Activated CD8-positive, alpha-beta T cell treated with anti-CD3 and anti-CD28 coated beads for 36 hours (primary cell): ENCODE results near the gene CD68. TPM values are rescaled to one million over a fixed set of nuclear protein-coding genes. Genes with fewer than 3 reads are reported as not detected.

Source experiments
- ATAC-seq: fragments of 200-7000 bp; cut with Tn5 transposase; one replicate; pipeline ENCODE4 v1.10.0; 2021; ENCODE audit warnings: mild to moderate bottlenecking, moderate library complexity
- CTCF ChIA-PET: fragments of 350-600 bp; sonication (Branson Sonifier 250); formaldehyde crosslinking; loops from one replicate; lab custom pipeline; 2021; ENCODE audit warnings: antibody characterized with exemption; lab: Charles Lee
- POLR2A ChIA-PET: fragments of 350-600 bp; sonication (Branson Sonifier 250); formaldehyde crosslinking; loops from one replicate; lab custom pipeline; 2021; ENCODE audit warnings: antibody characterized with exemption; lab: Charles Lee
- DNase-seq: peaks from one replicate; pipeline ENCODE4 v3.0.0-alpha.2; 2020
- H3K27ac Mint-ChIP-seq: one replicate; pipeline ENCODE4 v1.8.0; 2021; ENCODE audit warnings: mild to moderate bottlenecking, mixed read lengths
- H3K27me3 Mint-ChIP-seq: one replicate; pipeline ENCODE4 v1.8.0; 2021; ENCODE audit warnings: mixed read lengths
- H3K36me3 Mint-ChIP-seq: one replicate; pipeline ENCODE4 v1.8.0; 2021; ENCODE audit warnings: low read depth, mixed read lengths
- H3K4me1 Mint-ChIP-seq: one replicate; pipeline ENCODE4 v1.8.0; 2021; ENCODE audit warnings: low read depth, mixed read lengths
- H3K4me3 Mint-ChIP-seq: one replicate; pipeline ENCODE4 v1.8.0; 2021; ENCODE audit warnings: mild to moderate bottlenecking, moderate library complexity, mixed read lengths
- H3K9me3 Mint-ChIP-seq: one replicate; pipeline ENCODE4 v1.8.0; 2021; ENCODE audit warnings: mixed read lengths
- intact Hi-C: fragments of 100-400 bp; cut with micrococcal nuclease; formaldehyde crosslinking; loops from one replicate; pipeline ENCODE4 v1.10.0; 2022
- total RNA-seq, 2 experiments: library from RNA; stranded (reverse); gene quantifications; one replicate each; pipeline ENCODE4 v1.2.3, GENCODE V29; 2021
- TF ChIP-seq, protein P1 (sequence below): fragments of 200-600 bp; IDR thresholded peaks from one replicate; pipeline ENCODE4 v1.8.0; 2022; ENCODE audit warnings: antibody characterized with exemption, mild to moderate bottlenecking

CD68 gene
- total RNA-seq, 2 experiments from 2014 or later, result 11.4 to 12.9 TPM

DNA sequence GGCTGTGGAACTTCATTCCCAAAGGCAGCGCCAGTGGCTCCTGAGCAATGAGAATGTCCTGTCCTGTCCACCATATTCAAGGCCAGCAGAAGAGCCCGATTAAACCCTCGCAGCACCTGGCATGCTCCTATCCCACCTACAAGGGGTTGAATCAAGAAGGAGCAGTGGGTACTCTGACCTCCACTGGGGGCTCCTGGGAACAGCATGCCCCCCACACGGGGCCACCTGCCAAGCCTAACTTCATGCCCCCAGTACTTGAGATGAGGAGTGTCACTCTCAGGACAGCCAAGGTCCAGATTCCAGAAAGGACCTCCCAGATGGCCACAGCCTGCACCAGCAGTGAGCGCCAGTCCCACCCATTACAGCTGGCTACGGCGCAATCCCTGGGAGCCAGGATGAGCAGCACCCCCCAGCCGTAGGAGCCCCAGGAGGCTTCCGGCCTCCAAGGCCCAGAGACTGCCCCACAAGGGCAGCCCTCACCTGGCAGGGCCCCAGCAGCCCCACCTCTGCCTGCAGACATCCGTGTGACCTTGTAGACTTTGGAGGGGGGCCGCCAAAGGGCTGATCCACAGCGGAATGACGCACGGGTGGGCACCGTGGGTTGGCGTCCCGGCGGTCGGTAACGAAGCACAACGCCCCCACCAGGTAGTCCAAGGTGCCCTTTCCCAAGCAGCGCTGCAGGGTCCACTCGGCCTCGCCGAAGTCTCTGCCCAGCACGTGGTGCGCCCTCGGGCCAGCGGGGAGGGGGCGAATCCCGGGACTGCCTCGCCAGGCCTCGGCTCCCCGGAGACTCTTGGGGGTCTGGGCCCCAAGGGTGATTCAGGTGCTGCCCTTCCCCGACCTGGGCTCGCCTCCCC, 3.2 kb downstream of the CD68 start:
- ChIA-PET POLR2A (interaction anchor here (0.8 to 12.5 kb wide), 11 partner anchors 8 to 344 kb away, joined by 3 to 195 read pairs (median 3); partner anchors contain the start of genes CD68, POLR2A and TP53), CTCF (interaction anchor here (0.8 to 3.8 kb wide), 3 partner anchors 22 to 147 kb away, joined by 3 to 43 read pairs (median 18); partner anchors contain the start of genes SENP3, TMEM102, TP53 and WRAP53)
- H3K4me3 Mint-ChIP-seq, result peak overlapping the region; percentile 94
- peak overlapping the region; percentile 99 for H3K27ac Mint-ChIP-seq
- intact Hi-C loops, result loop anchor here (5.0 kb wide), 1 partner anchor 105 kb away; the partner anchor contains the start of genes TP53 and WRAP53
- DNase-seq, result no peak
- ATAC-seq, result no peak
- no peaks in the 10 kb centered on the region for H3K9me3 Mint-ChIP-seq
- peaks cover 63% of the 10 kb centered on the region for H3K36me3 Mint-ChIP-seq
- no peaks in the 10 kb centered on the region for H3K27me3 Mint-ChIP-seq
- H3K4me1 Mint-ChIP-seq, result peaks cover 64% of the 10 kb centered on the region
- TF ChIP-seq, protein P1, sequence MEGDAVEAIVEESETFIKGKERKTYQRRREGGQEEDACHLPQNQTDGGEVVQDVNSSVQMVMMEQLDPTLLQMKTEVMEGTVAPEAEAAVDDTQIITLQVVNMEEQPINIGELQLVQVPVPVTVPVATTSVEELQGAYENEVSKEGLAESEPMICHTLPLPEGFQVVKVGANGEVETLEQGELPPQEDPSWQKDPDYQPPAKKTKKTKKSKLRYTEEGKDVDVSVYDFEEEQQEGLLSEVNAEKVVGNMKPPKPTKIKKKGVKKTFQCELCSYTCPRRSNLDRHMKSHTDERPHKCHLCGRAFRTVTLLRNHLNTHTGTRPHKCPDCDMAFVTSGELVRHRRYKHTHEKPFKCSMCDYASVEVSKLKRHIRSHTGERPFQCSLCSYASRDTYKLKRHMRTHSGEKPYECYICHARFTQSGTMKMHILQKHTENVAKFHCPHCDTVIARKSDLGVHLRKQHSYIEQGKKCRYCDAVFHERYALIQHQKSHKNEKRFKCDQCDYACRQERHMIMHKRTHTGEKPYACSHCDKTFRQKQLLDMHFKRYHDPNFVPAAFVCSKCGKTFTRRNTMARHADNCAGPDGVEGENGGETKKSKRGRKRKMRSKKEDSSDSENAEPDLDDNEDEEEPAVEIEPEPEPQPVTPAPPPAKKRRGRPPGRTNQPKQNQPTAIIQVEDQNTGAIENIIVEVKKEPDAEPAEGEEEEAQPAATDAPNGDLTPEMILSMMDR, result no peak

DNA sequence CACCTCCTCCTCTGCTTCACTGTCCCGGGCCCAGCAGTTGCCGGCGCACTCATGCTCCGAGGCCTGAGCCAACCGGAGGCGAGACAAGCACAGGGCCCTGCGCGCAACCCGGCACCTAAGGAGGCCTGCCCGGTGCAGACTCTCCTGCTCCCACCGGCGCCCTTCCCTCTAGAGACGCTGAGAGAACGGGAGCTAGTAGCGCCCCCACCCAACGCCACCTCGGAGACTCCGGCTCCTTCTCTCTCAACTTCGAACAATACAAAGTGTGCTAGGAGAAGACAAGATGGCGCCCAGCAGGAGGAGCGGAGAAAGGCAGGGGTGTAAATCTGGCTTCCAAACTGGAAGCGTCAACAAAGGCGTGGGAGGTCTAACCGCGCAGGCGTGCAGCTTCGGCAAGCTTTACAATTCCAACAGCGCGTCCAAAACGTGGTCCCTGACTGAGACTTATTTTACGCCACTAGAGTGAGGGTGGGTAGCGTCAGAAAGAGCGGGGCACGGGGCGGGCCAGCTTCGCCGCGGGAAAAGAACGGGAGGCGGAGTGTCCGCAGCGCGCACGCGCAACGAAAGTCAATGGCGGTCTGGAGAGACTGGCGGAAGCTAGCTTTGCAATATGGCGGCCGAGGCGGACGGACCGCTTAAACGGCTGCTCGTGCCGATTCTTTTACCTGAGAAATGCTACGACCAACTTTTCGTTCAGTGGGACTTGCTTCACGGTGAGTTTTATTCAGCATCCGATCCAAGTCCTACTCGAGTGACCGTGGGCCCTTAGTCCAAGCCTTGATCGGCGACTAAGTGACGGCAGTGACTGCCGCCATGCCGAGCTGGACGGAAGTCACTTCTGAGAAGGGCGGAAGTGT, 4.0 kb downstream of the CD68 start, which contains the start of gene MPDU1:
Gene MPDU1, plus strand, starts transcription at position 600 of the 857 bp plus-strand sequence. Its CDS starts 11 bp downstream, at position 611.
- peak; percentile 77 for ATAC-seq
- peak; percentile 97 for DNase-seq
- no peaks in the 10 kb centered on the region for H3K9me3 Mint-ChIP-seq
- CTCF ChIA-PET, result interaction anchor here (0.8 to 3.8 kb wide), 8 partner anchors 8 to 275 kb away, joined by 3 to 43 read pairs (median 4); partner anchors contain the start of genes FXR2, SENP3, TMEM102 and TP53
- intact Hi-C loops, result loop anchor here (5.0 kb wide), 1 partner anchor 104 kb away; the partner anchor contains the start of genes TP53 and WRAP53
- H3K27me3 Mint-ChIP-seq, result no peaks in the 10 kb centered on the region
- TF ChIP-seq, protein P1, result no peak
- POLR2A ChIA-PET, result interaction anchor here (0.6 to 12.5 kb wide), 25 partner anchors 8 to 345 kb away, joined by 3 to 195 read pairs (median 3); partner anchors contain the start of genes ACAP1, CD68, FXR2 and KDM6B
- peak within 1 kb of the TSS; percentile 99 for H3K27ac Mint-ChIP-seq
- H3K4me1 Mint-ChIP-seq, result peaks cover 55% of the 10 kb centered on the region
- H3K4me3 Mint-ChIP-seq, result peak within 1 kb of the TSS; percentile 94
- peaks cover 61% of the 10 kb centered on the region for H3K36me3 Mint-ChIP-seq

DNA sequence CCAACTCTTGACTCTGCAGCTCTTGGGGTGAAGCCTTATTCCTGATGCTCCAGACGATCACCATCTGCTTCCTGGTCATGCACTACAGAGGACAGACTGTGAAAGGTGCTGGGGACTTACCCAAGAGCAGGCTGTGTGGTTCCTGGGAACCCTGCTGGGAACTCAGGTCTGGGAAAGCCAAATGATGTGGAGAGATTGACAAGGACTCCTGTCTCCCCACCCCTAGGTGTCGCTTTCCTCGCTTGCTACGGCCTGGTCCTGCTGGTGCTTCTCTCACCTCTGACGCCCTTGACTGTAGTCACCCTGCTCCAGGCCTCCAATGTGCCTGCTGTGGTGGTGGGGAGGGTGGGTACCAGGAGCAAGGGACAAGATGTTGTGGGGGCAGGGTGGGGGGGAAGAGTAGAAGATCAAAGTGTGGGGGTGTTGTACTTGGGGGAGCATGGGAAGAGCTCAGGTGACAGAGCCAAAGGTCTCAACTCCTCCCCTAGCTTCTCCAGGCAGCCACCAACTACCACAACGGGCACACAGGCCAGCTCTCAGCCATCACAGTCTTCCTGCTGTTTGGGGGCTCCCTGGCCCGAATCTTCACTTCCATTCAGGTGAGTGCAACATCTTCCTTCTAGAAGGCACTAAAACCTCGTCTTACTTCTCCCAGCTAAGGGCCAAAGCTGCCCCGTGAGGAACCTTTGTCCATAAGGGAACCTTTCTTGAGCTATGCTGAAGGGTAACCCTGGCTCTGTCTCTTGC, 7.4 kb downstream of the CD68 start:
- POLR2A ChIA-PET, result interaction anchor here (1.0 to 12.5 kb wide), 6 partner anchors 12 to 271 kb away, joined by 3 to 195 read pairs (median 4); partner anchors contain the start of genes CD68, GPS2 and SENP3
- peak overlapping the region; percentile 45 for H3K27ac Mint-ChIP-seq

More for the DNA sequence above, 7.4 kb downstream of the CD68 start:
- ATAC-seq, result no peak
- intact Hi-C loops, result no loop called here
- H3K27me3 Mint-ChIP-seq, result no peaks in the 10 kb centered on the region
- CTCF ChIA-PET, result interaction anchor here (0.8 to 3.3 kb wide), 4 partner anchors 14 to 231 kb away, joined by 3 to 20 read pairs (median 3); no protein-coding TSS in a partner anchor
- peaks cover 26% of the 10 kb centered on the region for H3K4me1 Mint-ChIP-seq
- H3K36me3 Mint-ChIP-seq, result peaks cover 48% of the 10 kb centered on the region
- no peak overlapping the region for H3K4me3 Mint-ChIP-seq
- no peak for DNase-seq
- no peaks in the 10 kb centered on the region for H3K9me3 Mint-ChIP-seq
- TF ChIP-seq, protein P1, result no peak
